H1 (cell line): ENCODE measurements around the gene HOXB8. TPM values are rescaled to one million over a fixed set of nuclear protein-coding genes. Genes with fewer than 3 reads are reported as not detected.

Experiments used
- CTCF ChIA-PET: fragments of 300-600 bp; sonication (Branson Sonifier 250); formaldehyde crosslinking; loops from one replicate; lab custom pipeline; 2021; ENCODE audit not compliant: partially characterized antibody; lab: Charles Lee
- POLR2A ChIA-PET: fragments of 300-600 bp; sonication (Branson Sonifier 250); formaldehyde crosslinking; loops from one replicate; lab custom pipeline; 2021; ENCODE audit warnings: inconsistent platforms; ENCODE audit not compliant: partially characterized antibody; lab: Charles Lee
- DNase-seq, 2 experiments: peaks; one replicate each; pipeline versions ENCODE4 v3.0.0 to v3.0.0-alpha.2; 2010 to 2022; ENCODE audit warnings: low spot score in 2 of 2, low read depth in 1 of 2, mixed read lengths in 1 of 2
- FAIRE-seq: peaks from 2 replicates; lab custom pipeline; 2011; peaks lifted over from hg19 to GRCh38; lab: Jason Lieb, UNC
- H2AFZ ChIP-seq: 2 replicates; pipeline ENCODE4 v1.8.1; 2012; ENCODE audit warnings: low read length, inconsistent platforms
- H2AK5ac ChIP-seq: 2 replicates; pipeline ENCODE4 v1.6.1; 2013; ENCODE audit warnings: low read depth, low read length
- H2BK120ac ChIP-seq: replicated peaks from 2 replicates; pipeline ENCODE3; 2013; ENCODE audit warnings: low read depth, low read length, inconsistent platforms
- H2BK12ac ChIP-seq: 2 replicates; pipeline ENCODE4 v1.6.1; 2013; ENCODE audit warnings: low read depth, low read length
- H2BK15ac ChIP-seq: 2 replicates; pipeline ENCODE4 v1.6.1; 2013; ENCODE audit warnings: low read length
- H2BK20ac ChIP-seq: 2 replicates; pipeline ENCODE4 v1.6.1; 2013; ENCODE audit warnings: low read length
- H2BK5ac ChIP-seq: 2 replicates; pipeline ENCODE4 v1.6.1; 2013; ENCODE audit warnings: low read depth, low read length
- H3K14ac ChIP-seq: 2 replicates; pipeline ENCODE4 v1.6.1; 2013; ENCODE audit warnings: inconsistent platforms; ENCODE audit not compliant: insufficient read length
- H3K18ac ChIP-seq: 2 replicates; pipeline ENCODE4 v1.6.1; 2013; ENCODE audit warnings: low read length; ENCODE audit errors: extremely low read depth
- H3K23ac ChIP-seq: 2 replicates; pipeline ENCODE4 v1.6.1; 2013; ENCODE audit warnings: inconsistent platforms; ENCODE audit not compliant: insufficient read length
- H3K23me2 ChIP-seq: 2 replicates; pipeline ENCODE4 v1.6.1; 2013; ENCODE audit warnings: low read depth, low read length
- H3K27ac ChIP-seq: 2 replicates; pipeline ENCODE4 v1.6.1; 2011; ENCODE audit warnings: low read depth, low read length, inconsistent platforms
- H3K27me3 ChIP-seq, 4 experiments: replicated peaks in 1 of 4; 1 replicate in 1 of 4; 2 replicates in 3 of 4; pipeline versions ENCODE4 v1.6.1 to v1.8.1; 2011 to 2013; ENCODE audit warnings: low read length in 3 of 4, mild to moderate bottlenecking in 3 of 4, inconsistent platforms in 2 of 4, mixed read lengths in 2 of 4, moderate library complexity in 1 of 4; ENCODE audit not compliant: control insufficient read depth in 3 of 4, insufficient read depth in 3 of 4; ENCODE audit errors: extremely low read depth in 1 of 4
- H3K36me3 ChIP-seq, 4 experiments: 2 replicates each; pipeline versions ENCODE4 v1.6.1 to v1.8.1; 2011 to 2013; ENCODE audit warnings: mild to moderate bottlenecking in 4 of 4, low read length in 3 of 4, moderate library complexity in 2 of 4, control low read depth in 1 of 4, inconsistent platforms in 1 of 4; ENCODE audit not compliant: insufficient read depth in 4 of 4, control insufficient read depth in 2 of 4
- H3K4ac ChIP-seq: replicated peaks from 2 replicates; pipeline ENCODE3; 2013; ENCODE audit warnings: low read length, low read depth, mixed read lengths, inconsistent platforms; ENCODE audit not compliant: insufficient read length
- H3K4me1 ChIP-seq, 4 experiments: replicated peaks in 1 of 4; 1 replicate in 1 of 4; 2 replicates in 3 of 4; pipeline versions ENCODE4 v1.6.1 to v1.8.1; 2011 to 2013; ENCODE audit warnings: low read length in 3 of 4, inconsistent platforms in 2 of 4, mixed read lengths in 1 of 4; ENCODE audit not compliant: insufficient read depth in 4 of 4, control insufficient read depth in 3 of 4
- H3K4me2 ChIP-seq, 2 experiments: 2 replicates each; pipeline versions ENCODE4 v1.6.1 to v1.8.1; 2011 to 2013; ENCODE audit warnings: low read depth in 2 of 2, low read length in 2 of 2, control low read depth in 1 of 2, inconsistent platforms in 1 of 2, mild to moderate bottlenecking in 1 of 2; ENCODE audit not compliant: insufficient read depth in 1 of 2
- H3K4me3 ChIP-seq, 4 experiments: fragments of 200-600, 300-600 bp in 1 of 4; sonication (generic), shearing (Covaris generic), sonication (Bioruptor Twin) in 1 of 4; 2 replicates each; pipeline versions ENCODE4 v1.5.1 to v1.8.1; 2011 to 2016; ENCODE audit warnings: low read length in 4 of 4, low read depth in 3 of 4, control low read depth in 2 of 4, inconsistent platforms in 2 of 4, mild to moderate bottlenecking in 2 of 4, mixed read lengths in 1 of 4, moderate library complexity in 1 of 4; ENCODE audit not compliant: insufficient read depth in 2 of 4; ENCODE audit errors: extremely low read depth in 1 of 4
- H3K56ac ChIP-seq: replicated peaks from 2 replicates; pipeline ENCODE3; 2013; ENCODE audit warnings: low read depth, mild to moderate bottlenecking, mixed read lengths, low read length, inconsistent platforms; ENCODE audit not compliant: insufficient read length
- H3K79me1 ChIP-seq: 2 replicates; pipeline ENCODE4 v1.6.1; 2013; ENCODE audit warnings: low read depth, low read length, control low read depth
- H3K79me2 ChIP-seq, 2 experiments: 2 replicates each; pipeline versions ENCODE4 v1.6.1 to v1.8.1; 2012 to 2013; ENCODE audit warnings: low read length in 2 of 2, mild to moderate bottlenecking in 2 of 2, inconsistent platforms in 1 of 2; ENCODE audit not compliant: insufficient read depth in 2 of 2, control insufficient read depth in 1 of 2
- H3K9ac ChIP-seq, 4 experiments: replicated peaks in 1 of 4; 1 replicate in 1 of 4; 2 replicates in 3 of 4; pipeline versions ENCODE4 v1.6.1 to v1.8.1; 2011 to 2013; ENCODE audit warnings: low read depth in 3 of 4, low read length in 3 of 4, control low read depth in 2 of 4, mild to moderate bottlenecking in 2 of 4, moderate library complexity in 2 of 4, inconsistent platforms in 1 of 4; ENCODE audit errors: extremely low read depth in 1 of 4
- H3K9me3 ChIP-seq, 2 experiments: 2 replicates each; pipeline versions ENCODE4 v1.6.1 to v1.8.1; 2012 to 2013; ENCODE audit warnings: mild to moderate bottlenecking in 2 of 2, moderate library complexity in 2 of 2, control low read depth in 1 of 2, inconsistent platforms in 1 of 2, low read depth in 1 of 2, low read length in 1 of 2, mixed read lengths in 1 of 2; ENCODE audit not compliant: insufficient read depth in 2 of 2
- H4K20me1 ChIP-seq, 2 experiments: replicated peaks in 1 of 2; 2 replicates each; pipeline versions ENCODE3 to v1.8.1; 2011 to 2013; ENCODE audit warnings: inconsistent platforms in 2 of 2, low read length in 2 of 2, mild to moderate bottlenecking in 1 of 2; ENCODE audit not compliant: insufficient read depth in 2 of 2, control insufficient read depth in 1 of 2
- H4K5ac ChIP-seq: 2 replicates; pipeline ENCODE4 v1.6.1; 2013; ENCODE audit warnings: low read length, low read depth, mixed read lengths, inconsistent platforms; ENCODE audit not compliant: insufficient read length
- H4K8ac ChIP-seq: 2 replicates; pipeline ENCODE4 v1.8.0; 2013; ENCODE audit warnings: mild to moderate bottlenecking, moderate library complexity, low read length, inconsistent platforms; ENCODE audit not compliant: insufficient read depth; ENCODE audit errors: extremely low read depth
- H4K91ac ChIP-seq: replicated peaks from 2 replicates; pipeline ENCODE3; 2013; ENCODE audit warnings: low read length, mixed read lengths, inconsistent platforms; ENCODE audit not compliant: insufficient read length
- RNF2 ChIP-seq: fragments of 200-900, 300-1000 bp; sonication (generic); IDR thresholded peaks from 2 replicates; pipeline ENCODE4 v1.7.1; 2016; ENCODE audit warnings: borderline replicate concordance, low read depth, mild to moderate bottlenecking, antibody characterized with exemption, low read length; ENCODE audit not compliant: poor library complexity, severe bottlenecking; ENCODE audit errors: missing control alignments
- RXRA ChIP-seq: IDR thresholded peaks from 2 replicates; pipeline ENCODE4 v1.6.1; 2011; ENCODE audit warnings: low read depth, mild to moderate bottlenecking, low read length, moderate library complexity; ENCODE audit not compliant: insufficient read depth
- TEAD4 ChIP-seq: IDR thresholded peaks from 2 replicates; pipeline ENCODE4 v1.6.1; 2012; ENCODE audit warnings: low read depth, low read length, inconsistent platforms, mixed read lengths
- WGBS, 2 experiments: shearing (Covaris generic) in 1 of 2; methylation state at CpG; one replicate each; pipeline versions ENCODE4 v1.1.6 to v1.1.7; 2013 to 2015; ENCODE audit warnings: low lambda C conversion rate in 2 of 2, mixed read lengths in 2 of 2, inconsistent platforms in 1 of 2, low coverage in 1 of 2, missing lambda C conversion rate in 1 of 2; ENCODE audit not compliant: insufficient replicate concordance in 2 of 2, insufficient coverage in 1 of 2, insufficient read length in 1 of 2; ENCODE audit errors: extremely low coverage in 1 of 2, missing lambda C conversion rate in 1 of 2; 5-methylcytosine and 5-hydroxymethylcytosine counted together
- polyA plus RNA-seq, 7 experiments: library from polyadenylated mRNA; depleted of rRNA in 3 of 7; stranded (reverse) in 5 of 7; unstranded in 2 of 7; fragments of >200 nt in 5 of 7; fragments of 200-250 nt in 2 of 7; gene quantifications; 1 replicate in 5 of 7; 2 replicates in 1 of 7; 4 replicates in 1 of 7; pipeline versions ENCODE4 v1.2.1 to v1.2.3, GENCODE V29; 2011 to 2013; ENCODE audit warnings: missing spikeins in 2 of 7, mixed read lengths in 2 of 7
- total RNA-seq: library from RNA; stranded (reverse); fragmentation: NEBNext Ultra II Directional; extraction: Animal tissue kit (Norgen Biotek cat#: 25700); gene quantifications from 2 replicates; pipeline ENCODE4 v1.2.1, GENCODE V29; 2021

The HOXB8 gene
- total and polyA plus RNA-seq, 2 of the 8 experiments (the other 6 are each of a cell fraction or from before 2014, with no cell fraction given) = not detected

DNA sequence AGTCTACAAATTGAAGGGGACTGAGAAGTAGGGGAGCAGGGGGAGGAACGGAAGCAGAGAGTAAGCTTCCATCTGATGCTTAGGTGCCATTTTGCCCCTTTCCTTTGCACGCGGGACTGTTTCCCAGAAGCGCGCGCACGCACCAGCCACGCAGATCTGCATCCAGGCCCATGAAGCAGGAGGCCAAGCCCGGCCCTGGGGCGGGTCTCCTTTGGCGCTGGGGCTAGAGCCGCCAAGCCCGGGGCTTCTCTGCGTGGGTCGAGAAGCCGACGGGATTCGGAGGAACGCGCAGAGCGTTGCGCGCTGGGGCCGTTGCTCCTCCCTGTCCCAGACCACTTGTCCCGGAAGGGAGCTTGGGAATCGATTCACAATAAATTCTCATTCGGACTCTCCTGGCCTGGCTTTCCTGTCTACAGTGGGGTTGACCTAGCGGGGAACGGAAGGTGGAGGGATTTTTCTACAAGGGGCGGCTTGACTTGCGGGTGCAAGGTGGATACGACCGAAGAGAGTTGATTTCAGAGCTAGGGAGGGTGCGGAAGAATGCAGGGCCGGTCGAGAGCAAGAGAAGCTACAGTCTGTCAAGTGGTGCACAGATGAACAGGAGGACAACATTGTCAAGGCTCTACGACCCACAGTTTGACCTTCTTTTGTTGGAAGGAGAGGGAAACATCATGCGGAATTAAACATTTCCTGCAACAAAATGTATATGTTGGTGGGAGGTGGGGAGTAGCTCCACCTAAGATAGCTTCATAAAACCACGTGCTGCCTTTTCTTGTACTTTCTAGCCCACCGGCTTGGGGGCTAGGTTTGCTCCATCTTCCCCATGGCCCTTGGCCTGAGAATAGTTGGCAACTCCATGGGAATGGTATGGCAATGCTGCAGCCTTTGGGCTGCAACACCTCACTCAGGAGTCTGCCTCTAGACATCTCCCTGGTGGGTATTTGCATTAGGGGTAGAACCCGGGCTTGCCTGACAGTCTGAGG, 6.6 kb upstream of the HOXB8 start:
- Histone ChIP-seq H3K14ac (no peak overlapping the region), H3K9ac (no peak overlapping the region), H3K18ac (no peak overlapping the region), H3K23me2 (no peaks in the 10 kb centered on the region; the same call in 1 of the 2 replicates), H3K4me1 (peaks cover 0 to 9% (median 5%) of the 10 kb centered on the region in 4 experiments; a peak in 6 of 7 replicates), H3K4me2 (no peak overlapping the region), H2BK12ac (no peak overlapping the region), H2BK5ac (no peak overlapping the region), H3K4me3 (no peak overlapping the region), H3K79me1 (no peaks in the 10 kb centered on the region), H2BK15ac (peak overlapping the region; percentile 98; the same call in 1 of the 2 replicates), H3K27ac (no peak overlapping the region), H3K23ac (no peak overlapping the region), H4K20me1 (peaks cover 25 to 40% of the 10 kb centered on the region in 2 experiments), H2AK5ac (peak overlapping the region; percentile 46; the same call in 1 of the 2 replicates), H3K9me3 (no peaks in the 10 kb centered on the region), H2BK120ac (no peak overlapping the region), H4K8ac (no peak overlapping the region; the same call in 1 of the 2 replicates), H4K5ac (no peak overlapping the region), H4K91ac (no peak overlapping the region), H3K4ac (no peak overlapping the region), H3K27me3 (peaks cover 98 to 100% (median 99%) of the 10 kb centered on the region in 4 experiments), H3K56ac (no peak overlapping the region), H3K79me2 (no peaks in the 10 kb centered on the region), H2BK20ac (no peak overlapping the region), H3K36me3 (peaks cover 0 to 13% (median 0%) of the 10 kb centered on the region in 4 experiments; a peak in 1 of 8 replicates), H2AFZ (no peak overlapping the region)
- POLR2A ChIA-PET = interaction anchor here (0.9 to 1.9 kb wide), 2 partner anchors 10 to 34 kb away, joined by 3 to 4 read pairs; no protein-coding TSS in a partner anchor
- CTCF ChIA-PET = interaction anchor here (0.6 to 4.4 kb wide), 18 partner anchors 8 to 596 kb away, joined by 3 to 21 read pairs (median 4); partner anchors contain the start of gene HOXB5
- 12% methylated on average over 41 of the region's 41 CpGs; no CpG with 5 or more reads in 1 of the 2 experiments for WGBS, 2 experiments
- DNase-seq (no peak), FAIRE-seq (no peak)
- TF ChIP-seq RXRA (no peak), TEAD4 (no peak), RNF2 (peak; percentile 91)
